ENCODE data around the gene AFF3.

The AFF3 gene

GRCh38 chr2:99598441-99598840 is 543.9 kb downstream of the AFF3 start:
- no peak for TF ChIP-seq CTCF (IDR thresholded peaks at IDR 0.05)

GRCh38 chr2:99597616-99598015 is 544.8 kb downstream of the AFF3 start:
- no peak for TF ChIP-seq CTCF (IDR thresholded peaks at IDR 0.05)

- TF ChIP-seq CTCF (IDR thresholded peaks at IDR 0.05) = no peak
Observed at GRCh38 chr2:99595373-99595772, 547.0 kb downstream of the AFF3 start.

- no peak for TF ChIP-seq CTCF (IDR thresholded peaks at IDR 0.05)
Observed at GRCh38 chr2:99593692-99594427, 548.5 kb downstream of the AFF3 start.

- no peak for TF ChIP-seq CTCF (IDR thresholded peaks at IDR 0.05)
Observed at GRCh38 chr2:99576775-99577174, 565.6 kb downstream of the AFF3 start.

- TF ChIP-seq CTCF (IDR thresholded peaks at IDR 0.05) = no peak
Observed at GRCh38 chr2:99573634-99574251, 568.6 kb downstream of the AFF3 start.

GRCh38 chr2:99572373-99573164 is 569.8 kb downstream of the AFF3 start:
- no peak for TF ChIP-seq CTCF (IDR thresholded peaks at IDR 0.05)

Measured in LNCAP (cell line).